SK-N-SH (cell line): ENCODE data around the gene SPDYA. TPM values are rescaled to one million over a fixed set of nuclear protein-coding genes. Genes with fewer than 3 reads are reported as not detected.

Experiments used
- CTCF ChIA-PET: fragments of 300-600, 350-600 bp; formaldehyde crosslinking; extraction: SDS; loops from one replicate; lab custom pipeline; 2021; lab: Yijun Ruan, JAX
- POLR2A ChIA-PET: fragments of 350-600 bp; sonication (Branson Sonifier 250); formaldehyde crosslinking; extraction: SDS; loops from one replicate; lab custom pipeline; 2020; ENCODE audit warnings: antibody characterized with exemption, inconsistent platforms; lab: Yijun Ruan, JAX
- DNase-seq: peaks from one replicate; pipeline ENCODE4 v3.0.0; 2012
- H2AFZ ChIP-seq: fragments of 200-600 bp; sonication (generic); 2 replicates; pipeline ENCODE4 v1.8.1; 2016; ENCODE audit warnings: antibody characterized with exemption, mild to moderate bottlenecking, low read depth
- H3F3A ChIP-seq: fragments of 200-600 bp; sonication (generic); replicated peaks from 2 replicates; pipeline ENCODE3; 2016; ENCODE audit warnings: antibody characterized with exemption, mild to moderate bottlenecking; ENCODE audit not compliant: insufficient read depth
- H3K27ac ChIP-seq, 2 experiments: fragments of 200-500 bp in 1 of 2; fragments of 200-600 bp in 1 of 2; sonication (Bioruptor generic) in 1 of 2; sonication (generic), shearing (Covaris generic) in 1 of 2; 2 replicates each; pipeline versions ENCODE4 v1.5.1 to v1.6.1; 2014 to 2016; ENCODE audit warnings: low read depth in 2 of 2, inconsistent platforms in 1 of 2, low read length in 1 of 2, mild to moderate bottlenecking in 1 of 2, mixed read lengths in 1 of 2
- H3K27me3 ChIP-seq: fragments of 200-600 bp; sonication (generic), shearing (Covaris generic); 2 replicates; pipeline ENCODE4 v1.6.1; 2016; ENCODE audit warnings: mixed run types; ENCODE audit not compliant: insufficient read depth
- H3K36me3 ChIP-seq, 2 experiments: fragments of 200-500 bp in 1 of 2; fragments of 200-600 bp in 1 of 2; sonication (Bioruptor generic) in 1 of 2; sonication (generic) in 1 of 2; replicated peaks in 1 of 2; 2 replicates each; pipeline versions ENCODE3 to v1.5.1; 2014 to 2016; ENCODE audit warnings: low read length in 1 of 2, mild to moderate bottlenecking in 1 of 2; ENCODE audit not compliant: insufficient read depth in 2 of 2, control insufficient read depth in 1 of 2
- H3K4me1 ChIP-seq, 2 experiments: fragments of 200-500 bp in 1 of 2; fragments of 200-600 bp in 1 of 2; sonication (Bioruptor generic) in 1 of 2; sonication (generic), shearing (Covaris generic) in 1 of 2; 2 replicates each; pipeline versions ENCODE4 v1.5.1 to v1.6.1; 2014 to 2016; ENCODE audit warnings: low read depth in 1 of 2, low read length in 1 of 2, mixed run types in 1 of 2; ENCODE audit not compliant: insufficient read depth in 2 of 2, control insufficient read depth in 1 of 2
- H3K4me2 ChIP-seq: fragments of 200-600 bp; sonication (generic), shearing (Covaris generic); 2 replicates; pipeline ENCODE4 v1.6.1; 2017; ENCODE audit warnings: mixed run types
- H3K4me3 ChIP-seq, 2 experiments: fragments of 200-500 bp in 1 of 2; fragments of 200-600 bp in 1 of 2; sonication (Bioruptor generic) in 1 of 2; sonication (generic), shearing (Covaris generic) in 1 of 2; 2 replicates each; pipeline versions ENCODE4 v1.5.1 to v1.8.1; 2014 to 2016; ENCODE audit warnings: low read depth in 2 of 2, inconsistent platforms in 1 of 2, low read length in 1 of 2, mild to moderate bottlenecking in 1 of 2, mixed read lengths in 1 of 2, moderate library complexity in 1 of 2
- H3K79me2 ChIP-seq: fragments of 200-600 bp; sonication (generic); 2 replicates; pipeline ENCODE4 v1.8.1; 2017; ENCODE audit warnings: mild to moderate bottlenecking; ENCODE audit not compliant: insufficient read depth
- H3K9ac ChIP-seq: fragments of 200-600 bp; sonication (generic); 2 replicates; pipeline ENCODE4 v1.6.1; 2017; ENCODE audit warnings: mixed run types
- H3K9me2 ChIP-seq: fragments of 200-600 bp; sonication (generic); 2 replicates; pipeline ENCODE4 v1.6.1; 2017; ENCODE audit warnings: mixed run types
- H3K9me3 ChIP-seq: fragments of 200-600 bp; sonication (generic); 2 replicates; pipeline ENCODE4 v1.6.1; 2017; ENCODE audit warnings: mixed run types, mild to moderate bottlenecking, moderate library complexity
- H4K20me1 ChIP-seq: fragments of 200-600 bp; sonication (generic); 2 replicates; pipeline ENCODE4 v1.6.1; 2017; ENCODE audit warnings: mild to moderate bottlenecking, mixed run types; ENCODE audit not compliant: insufficient read depth
- CHD2 ChIP-seq: fragments of 150-350 bp; IDR thresholded peaks from 2 replicates; pipeline ENCODE4 v1.6.1; 2018; ENCODE audit warnings: low read length; ENCODE audit not compliant: partially characterized antibody
- ELF1 ChIP-seq: IDR thresholded peaks from 2 replicates; pipeline ENCODE4 v1.4.0; 2012
- EP300 ChIP-seq, 2 experiments: IDR thresholded peaks; 2 replicates each; pipeline versions ENCODE4 v1.4.0 to v1.6.1; 2012; ENCODE audit warnings: borderline replicate concordance in 1 of 2, low read depth in 1 of 2, low read length in 1 of 2
- FOXM1 ChIP-seq: IDR thresholded peaks from 2 replicates; pipeline ENCODE4 v1.4.0; 2012; ENCODE audit warnings: low read depth, mild to moderate bottlenecking
- JUND ChIP-seq: IDR thresholded peaks from 2 replicates; pipeline ENCODE4 v1.4.0; 2012
- MEF2A ChIP-seq: IDR thresholded peaks from 2 replicates; pipeline ENCODE4 v1.4.0; 2012; ENCODE audit warnings: low read depth, borderline replicate concordance
- NFIC ChIP-seq: IDR thresholded peaks from 2 replicates; pipeline ENCODE4 v1.4.0; 2012; ENCODE audit warnings: borderline replicate concordance
- POLR2AphosphoS5 ChIP-seq: IDR thresholded peaks from 2 replicates; pipeline ENCODE4 v1.6.1; 2012; ENCODE audit warnings: low read depth, low read length
- RAD21 ChIP-seq: IDR thresholded peaks from 2 replicates; pipeline ENCODE4 v1.6.1; 2012; ENCODE audit warnings: mild to moderate bottlenecking, low read length
- RFX5 ChIP-seq: IDR thresholded peaks from 2 replicates; pipeline ENCODE4 v1.6.1; 2012; ENCODE audit warnings: mild to moderate bottlenecking, improper control_type of control experiment, low read length
- SIN3A ChIP-seq: IDR thresholded peaks from 2 replicates; pipeline ENCODE4 v1.6.1; 2012; ENCODE audit warnings: low read depth, mild to moderate bottlenecking, low read length, moderate library complexity, borderline replicate concordance
- TAF1 ChIP-seq: IDR thresholded peaks from 2 replicates; pipeline ENCODE4 v1.6.1; 2012; ENCODE audit warnings: low read depth, mild to moderate bottlenecking, low read length, moderate library complexity, borderline replicate concordance
- TCF12 ChIP-seq: IDR thresholded peaks from 2 replicates; pipeline ENCODE4 v1.4.0; 2012
- WGBS: methylation state at CpG from one replicate; pipeline ENCODE4 v1.1.6; 2017; ENCODE audit warnings: low lambda C conversion rate; 5-methylcytosine and 5-hydroxymethylcytosine counted together
- polyA plus RNA-seq, 3 experiments: library from polyadenylated mRNA; depleted of rRNA; stranded (reverse); fragments of >200 nt; gene quantifications; 2 replicates each; pipeline ENCODE4 v1.2.3, GENCODE V29; 2012
- TF ChIP-seq, protein P1 (sequence below): fragments of 150-350 bp; IDR thresholded peaks from 2 replicates; pipeline ENCODE4 v1.6.1; 2017; ENCODE audit warnings: antibody characterized with exemption, low read length, low read depth, borderline replicate concordance
- TF ChIP-seq, protein P2 (sequence below): fragments of 150-350 bp; IDR thresholded peaks from 2 replicates; pipeline ENCODE4 v1.6.1; 2016; ENCODE audit warnings: mild to moderate bottlenecking, low read depth, low read length
- TF ChIP-seq, protein P3 (sequence below): IDR thresholded peaks from 2 replicates; pipeline ENCODE4 v1.4.0; 2012; ENCODE audit warnings: low read depth, borderline replicate concordance
- TF ChIP-seq, protein P4 (sequence below): IDR thresholded peaks from 2 replicates; pipeline ENCODE4 v1.4.0; 2012; ENCODE audit warnings: low read depth
- TF ChIP-seq, protein P5 (sequence below): fragments of 200-600 bp; sonication (generic); IDR thresholded peaks from 2 replicates; pipeline ENCODE4 v1.6.1; 2017; ENCODE audit warnings: antibody characterized with exemption, mild to moderate bottlenecking, moderate library complexity
- TF ChIP-seq, protein P6 (sequence below): IDR thresholded peaks from 2 replicates; pipeline ENCODE4 v1.4.0; 2012; ENCODE audit warnings: low read depth, borderline replicate concordance

The SPDYA gene
- polyA plus RNA-seq, 1 of the 3 experiments (the other 2 are of a cell fraction) = not detected

DNA sequence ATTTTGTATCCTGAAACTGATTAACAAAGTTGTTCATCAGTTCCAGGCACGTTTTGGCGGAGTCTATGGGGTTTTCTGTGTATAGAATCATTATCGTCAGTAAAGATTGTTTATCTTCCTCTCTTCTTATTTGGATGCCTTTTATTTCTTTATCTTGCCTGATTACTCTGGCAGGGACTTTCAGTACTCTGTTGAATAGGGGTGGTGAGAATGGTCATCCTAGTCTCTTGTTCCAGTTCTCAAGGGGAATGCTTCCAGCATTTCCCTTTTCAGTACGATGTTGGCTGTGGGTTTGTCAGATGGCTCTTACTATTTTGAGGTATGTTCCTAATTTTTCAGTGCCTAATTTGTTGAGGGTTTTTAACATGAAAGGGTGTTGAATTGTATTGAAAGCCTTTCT is 14.0 kb upstream of the SPDYA start:
- peaks cover 10% of the 10 kb centered on the region for H3F3A ChIP-seq
- TF ChIP-seq, protein P1, sequence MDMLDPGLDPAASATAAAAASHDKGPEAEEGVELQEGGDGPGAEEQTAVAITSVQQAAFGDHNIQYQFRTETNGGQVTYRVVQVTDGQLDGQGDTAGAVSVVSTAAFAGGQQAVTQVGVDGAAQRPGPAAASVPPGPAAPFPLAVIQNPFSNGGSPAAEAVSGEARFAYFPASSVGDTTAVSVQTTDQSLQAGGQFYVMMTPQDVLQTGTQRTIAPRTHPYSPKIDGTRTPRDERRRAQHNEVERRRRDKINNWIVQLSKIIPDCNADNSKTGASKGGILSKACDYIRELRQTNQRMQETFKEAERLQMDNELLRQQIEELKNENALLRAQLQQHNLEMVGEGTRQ = no peak
- TF ChIP-seq, protein P2, sequence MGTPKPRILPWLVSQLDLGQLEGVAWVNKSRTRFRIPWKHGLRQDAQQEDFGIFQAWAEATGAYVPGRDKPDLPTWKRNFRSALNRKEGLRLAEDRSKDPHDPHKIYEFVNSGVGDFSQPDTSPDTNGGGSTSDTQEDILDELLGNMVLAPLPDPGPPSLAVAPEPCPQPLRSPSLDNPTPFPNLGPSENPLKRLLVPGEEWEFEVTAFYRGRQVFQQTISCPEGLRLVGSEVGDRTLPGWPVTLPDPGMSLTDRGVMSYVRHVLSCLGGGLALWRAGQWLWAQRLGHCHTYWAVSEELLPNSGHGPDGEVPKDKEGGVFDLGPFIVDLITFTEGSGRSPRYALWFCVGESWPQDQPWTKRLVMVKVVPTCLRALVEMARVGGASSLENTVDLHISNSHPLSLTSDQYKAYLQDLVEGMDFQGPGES = no peak
- TF ChIP-seq TCF12 (no peak), SIN3A (no peak), TAF1 (no peak), EP300 (IDR thresholded peaks at IDR 0.05; ENCODE audit: borderline replicate concordance in 1 of 2, low read depth in 1 of 2, low read length in 1 of 2) (no peak), POLR2AphosphoS5 (no peak), CHD2 (no peak), FOXM1 (no peak), MEF2A (no peak), RAD21 (no peak), JUND (no peak), NFIC (no peak), RFX5 (no peak), ELF1 (no peak)
- TF ChIP-seq, protein P3, sequence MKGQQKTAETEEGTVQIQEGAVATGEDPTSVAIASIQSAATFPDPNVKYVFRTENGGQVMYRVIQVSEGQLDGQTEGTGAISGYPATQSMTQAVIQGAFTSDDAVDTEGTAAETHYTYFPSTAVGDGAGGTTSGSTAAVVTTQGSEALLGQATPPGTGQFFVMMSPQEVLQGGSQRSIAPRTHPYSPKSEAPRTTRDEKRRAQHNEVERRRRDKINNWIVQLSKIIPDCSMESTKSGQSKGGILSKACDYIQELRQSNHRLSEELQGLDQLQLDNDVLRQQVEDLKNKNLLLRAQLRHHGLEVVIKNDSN = no peak
- TF ChIP-seq, protein P4, sequence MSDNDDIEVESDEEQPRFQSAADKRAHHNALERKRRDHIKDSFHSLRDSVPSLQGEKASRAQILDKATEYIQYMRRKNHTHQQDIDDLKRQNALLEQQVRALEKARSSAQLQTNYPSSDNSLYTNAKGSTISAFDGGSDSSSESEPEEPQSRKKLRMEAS = no peak
- TF ChIP-seq, protein P5, sequence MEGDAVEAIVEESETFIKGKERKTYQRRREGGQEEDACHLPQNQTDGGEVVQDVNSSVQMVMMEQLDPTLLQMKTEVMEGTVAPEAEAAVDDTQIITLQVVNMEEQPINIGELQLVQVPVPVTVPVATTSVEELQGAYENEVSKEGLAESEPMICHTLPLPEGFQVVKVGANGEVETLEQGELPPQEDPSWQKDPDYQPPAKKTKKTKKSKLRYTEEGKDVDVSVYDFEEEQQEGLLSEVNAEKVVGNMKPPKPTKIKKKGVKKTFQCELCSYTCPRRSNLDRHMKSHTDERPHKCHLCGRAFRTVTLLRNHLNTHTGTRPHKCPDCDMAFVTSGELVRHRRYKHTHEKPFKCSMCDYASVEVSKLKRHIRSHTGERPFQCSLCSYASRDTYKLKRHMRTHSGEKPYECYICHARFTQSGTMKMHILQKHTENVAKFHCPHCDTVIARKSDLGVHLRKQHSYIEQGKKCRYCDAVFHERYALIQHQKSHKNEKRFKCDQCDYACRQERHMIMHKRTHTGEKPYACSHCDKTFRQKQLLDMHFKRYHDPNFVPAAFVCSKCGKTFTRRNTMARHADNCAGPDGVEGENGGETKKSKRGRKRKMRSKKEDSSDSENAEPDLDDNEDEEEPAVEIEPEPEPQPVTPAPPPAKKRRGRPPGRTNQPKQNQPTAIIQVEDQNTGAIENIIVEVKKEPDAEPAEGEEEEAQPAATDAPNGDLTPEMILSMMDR = no peak
- TF ChIP-seq, protein P6, sequence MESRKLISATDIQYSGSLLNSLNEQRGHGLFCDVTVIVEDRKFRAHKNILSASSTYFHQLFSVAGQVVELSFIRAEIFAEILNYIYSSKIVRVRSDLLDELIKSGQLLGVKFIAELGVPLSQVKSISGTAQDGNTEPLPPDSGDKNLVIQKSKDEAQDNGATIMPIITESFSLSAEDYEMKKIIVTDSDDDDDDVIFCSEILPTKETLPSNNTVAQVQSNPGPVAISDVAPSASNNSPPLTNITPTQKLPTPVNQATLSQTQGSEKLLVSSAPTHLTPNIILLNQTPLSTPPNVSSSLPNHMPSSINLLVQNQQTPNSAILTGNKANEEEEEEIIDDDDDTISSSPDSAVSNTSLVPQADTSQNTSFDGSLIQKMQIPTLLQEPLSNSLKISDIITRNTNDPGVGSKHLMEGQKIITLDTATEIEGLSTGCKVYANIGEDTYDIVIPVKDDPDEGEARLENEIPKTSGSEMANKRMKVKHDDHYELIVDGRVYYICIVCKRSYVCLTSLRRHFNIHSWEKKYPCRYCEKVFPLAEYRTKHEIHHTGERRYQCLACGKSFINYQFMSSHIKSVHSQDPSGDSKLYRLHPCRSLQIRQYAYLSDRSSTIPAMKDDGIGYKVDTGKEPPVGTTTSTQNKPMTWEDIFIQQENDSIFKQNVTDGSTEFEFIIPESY = no peak
- H3K9ac ChIP-seq = no peak overlapping the region
- H3K9me2 ChIP-seq = no peaks in the 10 kb centered on the region
- ChIA-PET CTCF (interaction anchor here (1.1 kb wide), 1 partner anchor 12 kb away, joined by 4 read pairs; no protein-coding TSS in a partner anchor), POLR2A (no interaction called here)
- H4K20me1 ChIP-seq = peaks cover 9% of the 10 kb centered on the region; the same call in 1 of the 2 replicates
- WGBS = 90% methylated on average over 4 of the region's 4 CpGs
- H3K27ac ChIP-seq = no peak overlapping the region
- no peak overlapping the region for H3K4me2 ChIP-seq
- no peaks in the 10 kb centered on the region for H3K4me1 ChIP-seq
- no peak overlapping the region for H3K4me3 ChIP-seq
- H3K27me3 ChIP-seq = no peaks in the 10 kb centered on the region
- no peak for DNase-seq
- peaks cover 59 to 97% of the 10 kb centered on the region in 2 experiments for H3K36me3 ChIP-seq
- peaks cover 70% of the 10 kb centered on the region for H3K79me2 ChIP-seq
- H2AFZ ChIP-seq = no peak overlapping the region
- H3K9me3 ChIP-seq = no peaks in the 10 kb centered on the region
